ENCODE results near the gene DAPK1.

Gene DAPK1

GRCh38 chr9:87527211-87527916 lies 29.7 kb downstream of the DAPK1 start (continued):
- no peak for TF ChIP-seq ZNF518A (tag by site-specific recombination; conservative IDR thresholded peaks at IDR 0.05; ENCODE audit: low read depth)
- no peak for TF ChIP-seq KLF9 (tag by site-specific recombination; IDR thresholded peaks at IDR 0.05; ENCODE audit: low read depth)

DNA sequence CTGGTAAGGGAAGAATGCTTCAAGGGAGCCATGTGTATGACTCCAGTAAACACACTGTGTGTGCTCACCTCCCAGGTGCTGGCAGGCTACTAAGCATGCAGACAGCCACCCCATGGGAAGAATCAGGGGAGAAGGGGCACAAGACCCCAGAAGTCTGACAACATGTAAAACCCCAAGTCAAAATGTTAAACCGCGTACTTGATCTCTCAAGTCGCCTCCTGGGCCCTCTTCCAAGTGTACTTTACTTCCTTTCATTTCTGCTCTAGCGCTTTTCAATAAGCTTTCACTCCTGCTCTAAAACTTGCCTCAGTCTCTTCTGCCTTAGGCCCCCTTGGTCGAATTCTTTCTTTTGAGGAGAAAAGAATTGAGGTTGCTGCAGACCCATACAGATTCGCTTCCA lies 31.3 kb downstream of the DAPK1 start:
- H3K36me3 ChIP-seq (ENCODE audit: control insufficient read depth in 2 of 2, insufficient read depth in 1 of 2, low read length in 2 of 2): no peaks in the 10 kb centered on the region
- peak; percentile 41; the same call in 1 of the 2 replicates for TF ChIP-seq GLIS1 (tag by site-specific recombination; IDR thresholded peaks at IDR 0.05)
- TF ChIP-seq HIC1 (tag by site-specific recombination; IDR thresholded peaks at IDR 0.05): no peak
- H3K9me3 ChIP-seq (ENCODE audit: control insufficient read depth, insufficient read depth, low read depth, low read length): no peaks in the 10 kb centered on the region
- H3K4me3 ChIP-seq (ENCODE audit: low read depth, low read length): no peak overlapping the region
- H3K27ac ChIP-seq (ENCODE audit: extremely low read depth, low read depth, low read length): no peak overlapping the region
- ChIA-PET CTCF (no interaction called here), POLR2A (no interaction called here)
- H3K4me1 ChIP-seq (ENCODE audit: control insufficient read depth, insufficient read depth, low read length): peaks cover 6% of the 10 kb centered on the region; the same call in 1 of the 2 replicates

DNA sequence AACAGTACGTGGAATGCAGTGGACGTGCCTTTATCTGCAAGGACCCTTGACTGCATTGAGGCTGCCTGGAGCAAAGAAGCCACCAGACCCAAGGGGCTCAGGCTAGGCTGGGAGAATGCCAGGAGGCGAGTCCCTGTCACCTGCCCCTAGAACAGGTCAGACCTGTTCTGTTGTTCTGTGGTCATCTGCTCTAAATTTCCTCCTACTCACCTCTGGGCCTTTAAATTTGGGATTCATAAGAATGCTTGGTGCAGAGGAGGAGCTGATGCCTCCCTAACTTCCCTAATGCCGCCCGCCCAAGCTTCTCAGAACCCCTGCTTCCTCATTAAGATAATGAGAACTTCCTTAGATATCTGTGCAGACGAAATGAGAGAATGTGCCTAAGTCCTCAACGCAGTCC lies 32.0 kb downstream of the DAPK1 start:
- Histone ChIP-seq H3K9me3 (ENCODE audit: control insufficient read depth, insufficient read depth, low read depth, low read length) (no peaks in the 10 kb centered on the region), H3K4me1 (ENCODE audit: control insufficient read depth, insufficient read depth, low read length) (peaks cover 6% of the 10 kb centered on the region; the same call in 1 of the 2 replicates), H3K27ac (ENCODE audit: extremely low read depth, low read depth, low read length) (no peak overlapping the region), H3K36me3 (ENCODE audit: control insufficient read depth in 2 of 2, insufficient read depth in 1 of 2, low read length in 2 of 2) (no peaks in the 10 kb centered on the region), H3K4me3 (ENCODE audit: low read depth, low read length) (no peak overlapping the region)
- CTCF ChIA-PET: no interaction called here
- POLR2A ChIA-PET: no interaction called here
- TF ChIP-seq ZBTB7A (tag by site-specific recombination; IDR thresholded peaks at IDR 0.05; ENCODE audit: low read depth) (no peak), OSR2 (tag by site-specific recombination; IDR thresholded peaks at IDR 0.05) (no peak), ZNF239 (tag by site-specific recombination; IDR thresholded peaks at IDR 0.05) (no peak), ZNF302 (tag by site-specific recombination; IDR thresholded peaks at IDR 0.05; ENCODE audit: low read depth) (no peak), ZNF514 (tag by site-specific recombination; IDR thresholded peaks at IDR 0.05) (no peak), ZNF549 (tag by site-specific recombination; IDR thresholded peaks at IDR 0.05) (no peak), ZXDB (tag by site-specific recombination; IDR thresholded peaks at IDR 0.05) (no peak), YY2 (tag by site-specific recombination; IDR thresholded peaks at IDR 0.05) (no peak), GLI2 (tag by site-specific recombination; IDR thresholded peaks at IDR 0.05; ENCODE audit: borderline replicate concordance, low read depth) (no peak), ZNF391 (tag by site-specific recombination; IDR thresholded peaks at IDR 0.05; ENCODE audit: borderline replicate concordance, low read depth) (no peak), ZNF223 (tag by site-specific recombination; IDR thresholded peaks at IDR 0.05) (no peak), GLI4 (tag by site-specific recombination; IDR thresholded peaks at IDR 0.05) (no peak)
- TF ChIP-seq, protein P1, sequence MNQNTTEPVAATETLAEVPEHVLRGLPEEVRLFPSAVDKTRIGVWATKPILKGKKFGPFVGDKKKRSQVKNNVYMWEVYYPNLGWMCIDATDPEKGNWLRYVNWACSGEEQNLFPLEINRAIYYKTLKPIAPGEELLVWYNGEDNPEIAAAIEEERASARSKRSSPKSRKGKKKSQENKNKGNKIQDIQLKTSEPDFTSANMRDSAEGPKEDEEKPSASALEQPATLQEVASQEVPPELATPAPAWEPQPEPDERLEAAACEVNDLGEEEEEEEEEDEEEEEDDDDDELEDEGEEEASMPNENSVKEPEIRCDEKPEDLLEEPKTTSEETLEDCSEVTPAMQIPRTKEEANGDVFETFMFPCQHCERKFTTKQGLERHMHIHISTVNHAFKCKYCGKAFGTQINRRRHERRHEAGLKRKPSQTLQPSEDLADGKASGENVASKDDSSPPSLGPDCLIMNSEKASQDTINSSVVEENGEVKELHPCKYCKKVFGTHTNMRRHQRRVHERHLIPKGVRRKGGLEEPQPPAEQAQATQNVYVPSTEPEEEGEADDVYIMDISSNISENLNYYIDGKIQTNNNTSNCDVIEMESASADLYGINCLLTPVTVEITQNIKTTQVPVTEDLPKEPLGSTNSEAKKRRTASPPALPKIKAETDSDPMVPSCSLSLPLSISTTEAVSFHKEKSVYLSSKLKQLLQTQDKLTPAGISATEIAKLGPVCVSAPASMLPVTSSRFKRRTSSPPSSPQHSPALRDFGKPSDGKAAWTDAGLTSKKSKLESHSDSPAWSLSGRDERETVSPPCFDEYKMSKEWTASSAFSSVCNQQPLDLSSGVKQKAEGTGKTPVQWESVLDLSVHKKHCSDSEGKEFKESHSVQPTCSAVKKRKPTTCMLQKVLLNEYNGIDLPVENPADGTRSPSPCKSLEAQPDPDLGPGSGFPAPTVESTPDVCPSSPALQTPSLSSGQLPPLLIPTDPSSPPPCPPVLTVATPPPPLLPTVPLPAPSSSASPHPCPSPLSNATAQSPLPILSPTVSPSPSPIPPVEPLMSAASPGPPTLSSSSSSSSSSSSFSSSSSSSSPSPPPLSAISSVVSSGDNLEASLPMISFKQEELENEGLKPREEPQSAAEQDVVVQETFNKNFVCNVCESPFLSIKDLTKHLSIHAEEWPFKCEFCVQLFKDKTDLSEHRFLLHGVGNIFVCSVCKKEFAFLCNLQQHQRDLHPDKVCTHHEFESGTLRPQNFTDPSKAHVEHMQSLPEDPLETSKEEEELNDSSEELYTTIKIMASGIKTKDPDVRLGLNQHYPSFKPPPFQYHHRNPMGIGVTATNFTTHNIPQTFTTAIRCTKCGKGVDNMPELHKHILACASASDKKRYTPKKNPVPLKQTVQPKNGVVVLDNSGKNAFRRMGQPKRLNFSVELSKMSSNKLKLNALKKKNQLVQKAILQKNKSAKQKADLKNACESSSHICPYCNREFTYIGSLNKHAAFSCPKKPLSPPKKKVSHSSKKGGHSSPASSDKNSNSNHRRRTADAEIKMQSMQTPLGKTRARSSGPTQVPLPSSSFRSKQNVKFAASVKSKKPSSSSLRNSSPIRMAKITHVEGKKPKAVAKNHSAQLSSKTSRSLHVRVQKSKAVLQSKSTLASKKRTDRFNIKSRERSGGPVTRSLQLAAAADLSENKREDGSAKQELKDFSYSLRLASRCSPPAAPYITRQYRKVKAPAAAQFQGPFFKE (tag by site-specific recombination; IDR thresholded peaks at IDR 0.05; ENCODE audit: borderline replicate concordance): no peak
- TF ChIP-seq, protein P2, sequence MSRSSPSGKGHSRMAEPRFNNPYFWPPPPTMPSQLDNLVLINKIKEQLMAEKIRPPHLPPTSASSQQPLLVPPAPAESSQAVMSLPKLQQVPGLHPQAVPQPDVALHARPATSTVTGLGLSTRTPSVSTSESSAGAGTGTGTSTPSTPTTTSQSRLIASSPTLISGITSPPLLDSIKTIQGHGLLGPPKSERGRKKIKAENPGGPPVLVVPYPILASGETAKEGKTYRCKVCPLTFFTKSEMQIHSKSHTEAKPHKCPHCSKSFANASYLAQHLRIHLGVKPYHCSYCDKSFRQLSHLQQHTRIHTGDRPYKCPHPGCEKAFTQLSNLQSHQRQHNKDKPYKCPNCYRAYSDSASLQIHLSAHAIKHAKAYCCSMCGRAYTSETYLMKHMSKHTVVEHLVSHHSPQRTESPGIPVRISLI (tag by site-specific recombination; IDR thresholded peaks at IDR 0.05): no peak
